Gastroesophageal sphincter (tissue), 4 donors: ENCODE data around the gene CTBP1. TPM values are rescaled to one million over a fixed set of nuclear protein-coding genes. Genes with fewer than 3 reads are reported as not detected.

Experiments used
- ATAC-seq: fragments of 150-250 bp; one replicate; pipeline ENCODE4 v1.9.1; 2016; ENCODE audit warnings: mild to moderate bottlenecking, moderate library complexity
- H3K27ac ChIP-seq, 4 donors: fragments of 200-600 bp; sonication (generic) in 3 of 4; 1 replicate in 3 of 4; 2 replicates in 1 of 4; pipeline ENCODE4 v1.5.1; 2016 to 2019
- H3K27me3 ChIP-seq: fragments of 200-600 bp; sonication (generic); one replicate; pipeline ENCODE4 v1.5.1; 2019
- H3K36me3 ChIP-seq, 2 donors: fragments of 200-600 bp; sonication (generic); one replicate each; pipeline ENCODE4 v1.5.1; 2019; ENCODE audit warnings: control low read depth in 1 of 2
- H3K4me1 ChIP-seq, 3 donors: fragments of 200-600 bp; sonication (generic); 1 replicate in 2 of 3; 2 replicates in 1 of 3; pipeline ENCODE4 v1.5.1; 2016 to 2019; ENCODE audit warnings: control low read depth in 2 of 3
- H3K4me3 ChIP-seq, 2 donors: fragments of 200-600 bp; sonication (generic); one replicate each; pipeline ENCODE4 v1.5.1; 2019; ENCODE audit warnings: mild to moderate bottlenecking in 1 of 2, moderate library complexity in 1 of 2
- H3K9me3 ChIP-seq, 3 donors: fragments of 200-600 bp; sonication (generic); one replicate each; pipeline ENCODE4 v1.5.1; 2017 to 2019; ENCODE audit warnings: control low read depth in 2 of 3
- EP300 ChIP-seq: sonication (generic); formaldehyde crosslinking; IDR thresholded peaks from one replicate; pipeline ENCODE4 v1.6.1; 2017; ENCODE audit warnings: antibody characterized with exemption, mild to moderate bottlenecking
- POLR2A ChIP-seq, 2 donors: fragments of 450-650 bp; IDR thresholded peaks; one replicate each; pipeline ENCODE4 v1.6.1; 2017; ENCODE audit warnings: antibody characterized with exemption in 2 of 2, mild to moderate bottlenecking in 2 of 2, moderate library complexity in 1 of 2
- POLR2AphosphoS5 ChIP-seq: sonication (generic); formaldehyde crosslinking; IDR thresholded peaks from one replicate; pipeline ENCODE4 v1.6.1; 2017; ENCODE audit warnings: antibody characterized with exemption
- WGBS, 2 donors: methylation state at CpG; one replicate each; pipeline ENCODE4 v1.1.5; 2018; ENCODE audit warnings: low coverage in 1 of 2; 5-methylcytosine and 5-hydroxymethylcytosine counted together
- total RNA-seq, 4 donors: library from RNA; depleted of rRNA; stranded (reverse); fragments of >200 nt; gene quantifications; one replicate each; pipeline ENCODE4 v1.1.0, GENCODE V29; 2016
- TF ChIP-seq, protein P1 (sequence below), 4 experiments: fragments of 200-600 bp in 2 of 4; fragments of 450-650 bp in 2 of 4; sonication (generic) in 1 of 4; IDR thresholded peaks; one replicate each; pipeline ENCODE4 v1.5.1; 2017 to 2019; ENCODE audit warnings: antibody characterized with exemption in 4 of 4, mild to moderate bottlenecking in 2 of 4, moderate library complexity in 2 of 4

Gene CTBP1
- total RNA-seq, 4 donors from 2014 or later: 126 to 271 (median 164) TPM

GRCh38 chr4:1220566-1220965, 28.4 kb downstream of the CTBP1 start:
- H3K27ac ChIP-seq: no peak overlapping the region
- no peak overlapping the region for H3K4me3 ChIP-seq
- peaks cover 0 to 74% of the 10 kb centered on the region in 2 donors for H3K36me3 ChIP-seq
- peaks cover 0 to 41% (median 0%) of the 10 kb centered on the region in 3 donors for H3K4me1 ChIP-seq
- no peaks in the 10 kb centered on the region for H3K9me3 ChIP-seq
- WGBS, 2 donors: 86 to 88% methylated on average over 8 to 11 of the region's 16 CpGs
- TF ChIP-seq EP300 (no peak), POLR2A (IDR thresholded peaks at IDR 0.05) (no peak), POLR2AphosphoS5 (no peak)
- TF ChIP-seq, protein P1, sequence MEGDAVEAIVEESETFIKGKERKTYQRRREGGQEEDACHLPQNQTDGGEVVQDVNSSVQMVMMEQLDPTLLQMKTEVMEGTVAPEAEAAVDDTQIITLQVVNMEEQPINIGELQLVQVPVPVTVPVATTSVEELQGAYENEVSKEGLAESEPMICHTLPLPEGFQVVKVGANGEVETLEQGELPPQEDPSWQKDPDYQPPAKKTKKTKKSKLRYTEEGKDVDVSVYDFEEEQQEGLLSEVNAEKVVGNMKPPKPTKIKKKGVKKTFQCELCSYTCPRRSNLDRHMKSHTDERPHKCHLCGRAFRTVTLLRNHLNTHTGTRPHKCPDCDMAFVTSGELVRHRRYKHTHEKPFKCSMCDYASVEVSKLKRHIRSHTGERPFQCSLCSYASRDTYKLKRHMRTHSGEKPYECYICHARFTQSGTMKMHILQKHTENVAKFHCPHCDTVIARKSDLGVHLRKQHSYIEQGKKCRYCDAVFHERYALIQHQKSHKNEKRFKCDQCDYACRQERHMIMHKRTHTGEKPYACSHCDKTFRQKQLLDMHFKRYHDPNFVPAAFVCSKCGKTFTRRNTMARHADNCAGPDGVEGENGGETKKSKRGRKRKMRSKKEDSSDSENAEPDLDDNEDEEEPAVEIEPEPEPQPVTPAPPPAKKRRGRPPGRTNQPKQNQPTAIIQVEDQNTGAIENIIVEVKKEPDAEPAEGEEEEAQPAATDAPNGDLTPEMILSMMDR (IDR thresholded peaks at IDR 0.05): no peak
- no peaks in the 10 kb centered on the region for H3K27me3 ChIP-seq
- no peak for ATAC-seq

- WGBS, 2 donors: 93 to 94% methylated on average over 5 to 7 of the region's 7 CpGs
- ATAC-seq: no peak
- H3K9me3 ChIP-seq: no peaks in the 10 kb centered on the region
Observed at GRCh38 chr4:1219566-1219950, 29.4 kb downstream of the CTBP1 start.

DNA sequence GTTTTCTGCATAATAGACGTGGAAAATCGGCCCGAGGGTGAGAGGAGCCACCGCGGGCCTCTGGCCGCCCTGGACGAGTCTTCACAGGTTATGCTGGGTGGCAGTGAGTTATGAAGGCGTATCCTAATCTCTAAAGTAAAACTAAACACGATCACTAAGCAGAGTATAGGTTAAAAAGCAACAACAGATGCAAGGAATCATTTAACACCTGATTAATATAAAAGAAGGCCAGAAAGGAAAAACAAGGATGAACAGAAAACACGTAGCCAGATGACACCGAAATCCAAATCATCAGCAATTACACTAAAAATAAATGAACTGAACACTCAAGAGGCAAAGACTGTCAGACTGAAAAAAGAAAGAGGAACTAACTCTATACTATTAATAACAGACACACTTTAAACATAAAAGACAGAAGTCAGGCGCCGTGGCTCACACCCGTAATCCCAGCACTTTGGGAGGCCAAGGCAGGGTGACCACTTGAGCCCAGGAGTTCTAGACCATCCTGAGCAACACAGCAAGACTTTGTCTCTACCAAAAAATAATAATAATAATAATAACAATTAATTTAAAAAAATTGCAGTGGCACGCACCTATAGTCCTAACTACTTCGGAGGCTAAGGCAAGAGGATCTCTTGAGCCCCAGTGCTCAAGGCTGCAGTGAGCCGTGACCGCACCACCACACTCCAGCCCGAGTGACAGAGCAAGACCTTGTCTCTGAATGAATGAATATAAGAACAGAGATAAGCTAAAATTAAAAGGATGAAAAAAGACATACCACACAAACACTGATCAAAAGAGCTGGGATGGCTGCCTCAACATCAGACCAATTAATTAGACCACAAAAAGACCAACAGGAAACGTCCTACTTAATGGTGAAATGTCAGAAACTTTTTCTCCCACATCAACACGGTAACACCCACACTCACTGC, 30.0 kb downstream of the CTBP1 start:
- Histone ChIP-seq H3K4me3 (no peak overlapping the region), H3K9me3 (no peaks in the 10 kb centered on the region), H3K27me3 (no peaks in the 10 kb centered on the region), H3K4me1 (peaks cover 0 to 46% (median 7%) of the 10 kb centered on the region in 3 donors), H3K27ac (peak overlapping the region in 3 of 4 donors; percentile 24 to 29 (median 27)), H3K36me3 (peaks cover 0 to 74% of the 10 kb centered on the region in 2 donors)
- TF ChIP-seq POLR2A (IDR thresholded peaks at IDR 0.05) (no peak), POLR2AphosphoS5 (no peak), EP300 (no peak)
- TF ChIP-seq, protein P1 (IDR thresholded peaks at IDR 0.05): no peak
- no peak for ATAC-seq
- WGBS, 2 donors: 37 to 69% methylated on average over 14 to 21 of the region's 21 CpGs

More at GRCh38 chr4:1219566-1219950, 29.4 kb downstream of the CTBP1 start:
- Histone ChIP-seq H3K27me3 (no peaks in the 10 kb centered on the region), H3K4me1 (peaks cover 0 to 46% (median 7%) of the 10 kb centered on the region in 3 donors), H3K36me3 (peaks cover 0 to 74% of the 10 kb centered on the region in 2 donors), H3K27ac (peak overlapping the region in 1 of 4 donors; percentile 27), H3K4me3 (no peak overlapping the region)
- TF ChIP-seq, protein P1 (IDR thresholded peaks at IDR 0.05): no peak
- TF ChIP-seq EP300: no peak

DNA sequence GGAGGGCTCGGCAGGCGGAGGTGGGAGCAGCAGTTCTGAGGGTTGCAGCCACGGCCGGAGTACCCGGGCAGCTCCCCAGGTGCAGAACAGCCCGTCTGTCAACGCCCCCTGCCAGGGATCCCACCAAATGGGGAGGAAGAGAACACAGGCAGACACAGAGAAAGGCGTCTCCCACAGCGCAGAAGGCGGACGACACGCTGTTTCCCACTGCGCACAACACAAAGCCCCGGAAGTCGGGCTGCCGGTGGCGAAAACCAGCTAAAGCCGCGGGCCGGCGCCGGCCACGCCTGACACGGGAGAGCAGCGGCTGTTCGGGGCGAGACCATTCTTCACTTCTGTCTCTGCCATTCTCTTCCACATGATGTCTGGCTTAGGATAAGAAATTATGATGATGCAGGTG, 31.6 kb downstream of the CTBP1 start:
- Histone ChIP-seq H3K9me3 (no peaks in the 10 kb centered on the region), H3K27ac (no peak overlapping the region), H3K27me3 (no peaks in the 10 kb centered on the region), H3K36me3 (peaks cover 0 to 74% of the 10 kb centered on the region in 2 donors), H3K4me1 (peaks cover 0 to 53% (median 10%) of the 10 kb centered on the region in 3 donors), H3K4me3 (no peak overlapping the region)
- no peak for ATAC-seq
- TF ChIP-seq, protein P1 (IDR thresholded peaks at IDR 0.05): no peak
- TF ChIP-seq POLR2A (IDR thresholded peaks at IDR 0.05) (no peak), POLR2AphosphoS5 (no peak), EP300 (no peak)
- WGBS, 2 donors: 92% methylated on average over 6 of the region's 27 CpGs; no CpG with 5 or more reads in 1 of the 2 donors
